H9 (cell line): ENCODE measurements around the gene PEX14. TPM values are rescaled to one million over a fixed set of nuclear protein-coding genes. Genes with fewer than 3 reads are reported as not detected.

Experiments
- DNase-seq: peaks from one replicate; pipeline ENCODE4 v3.0.0-alpha.2; 2017
- H2AFZ ChIP-seq: one replicate; pipeline ENCODE4 v1.6.1; 2013; ENCODE audit warnings: mild to moderate bottlenecking, low read length, control low read depth, moderate library complexity
- H2AK5ac ChIP-seq: 2 replicates; pipeline ENCODE4 v1.6.1; 2013; ENCODE audit warnings: low read length, control low read depth, mixed read lengths; ENCODE audit not compliant: insufficient read length
- H2BK120ac ChIP-seq: one replicate; pipeline ENCODE4 v1.6.1; 2013; ENCODE audit warnings: low read depth, mild to moderate bottlenecking, low read length, control low read depth, inconsistent platforms; ENCODE audit not compliant: poor library complexity, severe bottlenecking
- H2BK12ac ChIP-seq: 2 replicates; pipeline ENCODE4 v1.6.1; 2013; ENCODE audit warnings: low read length, control low read depth, mixed read lengths, low read depth; ENCODE audit not compliant: insufficient read length
- H2BK15ac ChIP-seq: 2 replicates; pipeline ENCODE4 v1.6.1; 2013; ENCODE audit warnings: low read depth, low read length, control low read depth
- H2BK20ac ChIP-seq: one replicate; pipeline ENCODE4 v1.6.1; 2013; ENCODE audit warnings: low read depth, mild to moderate bottlenecking, low read length, control low read depth, inconsistent platforms; ENCODE audit not compliant: poor library complexity, severe bottlenecking
- H2BK5ac ChIP-seq: 2 replicates; pipeline ENCODE4 v1.6.1; 2013; ENCODE audit warnings: low read length, control low read depth, mixed read lengths; ENCODE audit not compliant: insufficient read length
- H3K14ac ChIP-seq: 2 replicates; pipeline ENCODE4 v1.6.1; 2013; ENCODE audit warnings: low read length, control low read depth; ENCODE audit not compliant: insufficient read depth
- H3K18ac ChIP-seq: 2 replicates; pipeline ENCODE4 v1.6.1; 2013; ENCODE audit warnings: low read depth, mild to moderate bottlenecking, mixed read lengths, low read length, control low read depth; ENCODE audit not compliant: insufficient read length
- H3K23ac ChIP-seq: 2 replicates; pipeline ENCODE4 v1.6.1; 2013; ENCODE audit warnings: low read length, control low read depth, mixed read lengths, low read depth; ENCODE audit not compliant: insufficient read length
- H3K23me2 ChIP-seq: 2 replicates; pipeline ENCODE4 v1.6.1; 2013; ENCODE audit warnings: low read depth, mild to moderate bottlenecking, mixed read lengths, low read length, control low read depth; ENCODE audit not compliant: insufficient read length, poor library complexity, severe bottlenecking
- H3K27ac ChIP-seq: 2 replicates; pipeline ENCODE4 v1.5.1; 2013; ENCODE audit warnings: low read length, control low read depth, mixed read lengths, low read depth; ENCODE audit not compliant: insufficient read length
- H3K27me3 ChIP-seq: 2 replicates; pipeline ENCODE4 v1.6.1; 2013; ENCODE audit warnings: low read length, control low read depth, inconsistent platforms; ENCODE audit not compliant: insufficient read depth
- H3K4ac ChIP-seq: 2 replicates; pipeline ENCODE4 v1.6.1; 2013; ENCODE audit warnings: low read depth, mild to moderate bottlenecking, control low read depth, inconsistent platforms, low read length, moderate library complexity
- H3K4me1 ChIP-seq: 2 replicates; pipeline ENCODE4 v1.6.1; 2013; ENCODE audit warnings: low read length, control low read depth, inconsistent platforms; ENCODE audit not compliant: insufficient read depth
- H3K4me2 ChIP-seq: 2 replicates; pipeline ENCODE4 v1.6.1; 2013; ENCODE audit warnings: low read length, control low read depth, mixed read lengths; ENCODE audit not compliant: insufficient read length, insufficient read depth
- H3K56ac ChIP-seq: 2 replicates; pipeline ENCODE4 v1.6.1; 2013; ENCODE audit warnings: low read depth, mild to moderate bottlenecking, mixed read lengths, low read length, control low read depth; ENCODE audit not compliant: insufficient read length
- H3K79me1 ChIP-seq: 2 replicates; pipeline ENCODE4 v1.6.1; 2013; ENCODE audit warnings: low read depth, mild to moderate bottlenecking, moderate library complexity, low read length, control low read depth, inconsistent platforms; ENCODE audit not compliant: insufficient read depth, poor library complexity, severe bottlenecking
- H3K79me2 ChIP-seq: 2 replicates; pipeline ENCODE4 v1.6.1; 2013; ENCODE audit warnings: low read length, control low read depth, inconsistent platforms; ENCODE audit not compliant: insufficient read depth
- H3K9ac ChIP-seq: 2 replicates; pipeline ENCODE4 v1.6.1; 2013; ENCODE audit warnings: low read length, control low read depth, mixed read lengths; ENCODE audit not compliant: insufficient read length; ENCODE audit errors: extremely low read depth
- H3K9me3 ChIP-seq: one replicate; pipeline ENCODE4 v1.6.1; 2013; ENCODE audit warnings: low read depth, low read length, inconsistent platforms; ENCODE audit not compliant: control insufficient read depth
- H3T11ph ChIP-seq: one replicate; pipeline ENCODE4 v1.6.1; 2013; ENCODE audit warnings: mild to moderate bottlenecking, low read length, control low read depth, inconsistent platforms
- H4K20me1 ChIP-seq: one replicate; pipeline ENCODE4 v1.6.1; 2013; ENCODE audit not compliant: control insufficient read depth, insufficient read length, insufficient read depth
- H4K5ac ChIP-seq: 2 replicates; pipeline ENCODE4 v1.6.1; 2013; ENCODE audit warnings: low read depth, mild to moderate bottlenecking, mixed read lengths, low read length, control low read depth; ENCODE audit not compliant: insufficient read length
- H4K8ac ChIP-seq: replicated peaks from 2 replicates; pipeline ENCODE4 v1.6.1; 2013; ENCODE audit warnings: low read length, control low read depth, mixed read lengths, low read depth; ENCODE audit not compliant: insufficient read length
- H4K91ac ChIP-seq: 2 replicates; pipeline ENCODE4 v1.6.1; 2013; ENCODE audit warnings: low read depth, mild to moderate bottlenecking, moderate library complexity, mixed read lengths, low read length, control low read depth; ENCODE audit not compliant: insufficient read length
- H3K27ac Mint-ChIP-seq, 3 experiments: 2 replicates in 2 of 3; 3 replicates in 1 of 3; pipeline ENCODE4 v1.8.0; 2020 to 2021; ENCODE audit warnings: mixed read lengths in 3 of 3, mild to moderate bottlenecking in 1 of 3, moderate library complexity in 1 of 3
- H3K27me3 Mint-ChIP-seq: 2 replicates; pipeline ENCODE4 v1.8.0; 2021; ENCODE audit warnings: low read depth, mild to moderate bottlenecking, moderate library complexity, mixed read lengths
- H3K36me3 Mint-ChIP-seq, 3 experiments: 2 replicates in 2 of 3; 3 replicates in 1 of 3; pipeline ENCODE4 v1.8.0; 2020 to 2021; ENCODE audit warnings: low read depth in 3 of 3, mixed read lengths in 3 of 3; ENCODE audit not compliant: insufficient read depth in 1 of 3
- H3K4me1 Mint-ChIP-seq, 2 experiments: 2 replicates each; pipeline ENCODE4 v1.8.0; 2020; ENCODE audit warnings: mixed read lengths in 2 of 2
- H3K4me3 Mint-ChIP-seq, 2 experiments: 2 replicates in 1 of 2; 3 replicates in 1 of 2; pipeline ENCODE4 v1.8.0; 2020 to 2021; ENCODE audit warnings: mild to moderate bottlenecking in 2 of 2, mixed read lengths in 2 of 2, moderate library complexity in 1 of 2
- H3K9me3 Mint-ChIP-seq, 2 experiments: 2 replicates in 1 of 2; 3 replicates in 1 of 2; pipeline ENCODE4 v1.8.0; 2020; ENCODE audit warnings: mild to moderate bottlenecking in 2 of 2, mixed read lengths in 2 of 2, moderate library complexity in 1 of 2
- CTCF ChIP-seq: fragments of 200-600 bp; sonication (generic); conservative IDR thresholded peaks from 3 replicates; pipeline ENCODE4 v1.8.0; 2021; ENCODE audit warnings: antibody characterized with exemption, mild to moderate bottlenecking
- WGBS: extraction: QIAGEN DNeasy Blood & Tissue Kit; methylation state at CpG from one replicate; pipeline ENCODE4 v1.1.7; 2013; ENCODE audit warnings: missing lambda C conversion rate, low lambda C conversion rate, mixed read lengths; ENCODE audit not compliant: insufficient read length; ENCODE audit errors: extremely low coverage; 5-methylcytosine and 5-hydroxymethylcytosine counted together
- total RNA-seq: library from RNA; stranded (reverse); gene quantifications from 2 replicates; pipeline ENCODE4 v1.2.1, GENCODE V29; 2021

The PEX14 gene
- total RNA-seq, 1 experiment from 2014 or later = 23.9 TPM

DNA sequence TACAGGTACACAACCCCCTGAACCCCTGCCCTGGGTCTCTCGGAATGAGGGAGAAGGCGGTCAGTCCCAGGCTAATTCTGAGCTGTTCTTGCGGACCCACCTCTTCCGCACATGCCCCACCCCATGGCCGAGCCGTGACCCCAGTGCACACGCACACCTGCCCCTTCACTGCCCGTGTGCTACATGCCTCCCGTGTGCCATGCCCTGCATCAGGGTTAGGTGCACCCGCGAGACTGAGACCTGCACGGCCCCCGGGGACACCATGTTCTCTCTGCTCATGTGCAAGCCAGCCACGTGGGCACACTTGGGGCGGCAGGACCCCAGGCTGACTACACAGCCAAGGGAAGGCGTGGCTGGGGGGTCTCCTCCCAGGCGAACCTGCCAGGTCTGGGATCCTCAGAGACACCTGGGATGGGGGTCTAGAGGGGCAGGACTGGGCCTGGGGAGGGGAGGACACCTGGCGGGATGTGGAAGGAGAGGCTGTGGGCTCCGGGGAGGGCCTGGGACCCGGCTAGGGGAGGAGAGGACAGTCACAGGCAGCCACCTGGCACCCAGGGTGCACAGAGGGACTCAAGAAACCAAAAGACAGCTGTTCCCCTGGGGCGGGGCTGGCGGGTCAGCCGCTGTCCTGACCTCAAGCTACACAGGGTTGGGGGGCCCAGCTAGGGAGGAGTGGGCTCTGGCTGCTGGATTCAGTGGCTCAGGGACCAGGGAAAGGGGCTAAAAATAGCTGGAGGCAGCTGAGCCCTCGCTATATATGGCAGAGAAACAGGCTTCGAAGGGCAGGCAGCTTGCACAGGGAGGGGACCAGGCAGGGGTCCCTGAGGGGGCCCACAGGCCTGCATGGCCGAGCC, 188.3 kb downstream of the PEX14 start:
- no peak overlapping the region for H3K23ac ChIP-seq
- H4K8ac ChIP-seq = no peak overlapping the region
- no peak overlapping the region for H2AFZ ChIP-seq
- DNase-seq = no peak
- H3K14ac ChIP-seq = no peak overlapping the region
- H3K79me1 ChIP-seq = no peaks in the 10 kb centered on the region
- no peak overlapping the region for H3K4ac ChIP-seq
- no peak overlapping the region for H3K18ac ChIP-seq
- H2BK5ac ChIP-seq = no peak overlapping the region
- no peak for TF ChIP-seq CTCF
- peaks cover 12 to 17% of the 10 kb centered on the region in 2 experiments for H3K4me1 Mint-ChIP-seq
- H3K79me2 ChIP-seq = no peaks in the 10 kb centered on the region
- no peaks in the 10 kb centered on the region for H3K23me2 ChIP-seq
- no CpG with 5 or more reads among the region's 26 CpGs for WGBS
- H3K27ac ChIP-seq = no peak overlapping the region
- H3K4me2 ChIP-seq = no peak overlapping the region
- no peak overlapping the region for H2BK20ac ChIP-seq
- H3K27me3 ChIP-seq = no peaks in the 10 kb centered on the region
- no peak overlapping the region for H2AK5ac ChIP-seq
- no peak overlapping the region for H3K9ac ChIP-seq
- H4K20me1 ChIP-seq = no peaks in the 10 kb centered on the region
- H3K9me3 ChIP-seq = no peaks in the 10 kb centered on the region
- H3K56ac ChIP-seq = no peak overlapping the region
- H2BK120ac ChIP-seq = no peak overlapping the region
- no peak overlapping the region for H2BK15ac ChIP-seq
- no peak overlapping the region for H2BK12ac ChIP-seq
- no peaks in the 10 kb centered on the region for H3K4me1 ChIP-seq
- no peaks in the 10 kb centered on the region for H3K36me3 Mint-ChIP-seq
- no peaks in the 10 kb centered on the region for H3K9me3 Mint-ChIP-seq
- no peak overlapping the region for H3K27ac Mint-ChIP-seq
- no peak overlapping the region for H3K4me3 Mint-ChIP-seq
- no peak overlapping the region for H4K5ac ChIP-seq
- H4K91ac ChIP-seq = no peak overlapping the region
- H3K27me3 Mint-ChIP-seq = no peaks in the 10 kb centered on the region
- no peak overlapping the region for H3T11ph ChIP-seq
